Endothelial cell (in vitro differentiated cells): ENCODE measurements around the gene SETX. TPM values are rescaled to one million over a fixed set of nuclear protein-coding genes. Genes with fewer than 3 reads are reported as not detected.

Experiments used
- DNase-seq: peaks from one replicate; pipeline ENCODE4 v3.0.0; 2021; ENCODE audit warnings: low spot score
- H3K27ac Mint-ChIP-seq: one replicate; pipeline ENCODE4 v1.8.0; 2021; ENCODE audit warnings: mixed read lengths, inconsistent platforms; ENCODE audit not compliant: unreplicated experiment
- H3K27me3 Mint-ChIP-seq: one replicate; pipeline ENCODE4 v1.8.0; 2021; ENCODE audit warnings: mild to moderate bottlenecking, moderate library complexity, mixed read lengths, inconsistent platforms; ENCODE audit not compliant: unreplicated experiment
- H3K36me3 Mint-ChIP-seq: one replicate; pipeline ENCODE4 v1.8.0; 2021; ENCODE audit warnings: mild to moderate bottlenecking, low read depth, mixed read lengths, inconsistent platforms; ENCODE audit not compliant: unreplicated experiment
- H3K4me1 Mint-ChIP-seq: one replicate; pipeline ENCODE4 v1.8.0; 2021; ENCODE audit warnings: mild to moderate bottlenecking, mixed read lengths, inconsistent platforms; ENCODE audit not compliant: unreplicated experiment
- H3K4me3 Mint-ChIP-seq: one replicate; pipeline ENCODE4 v1.8.0; 2021; ENCODE audit warnings: mild to moderate bottlenecking, mixed read lengths, inconsistent platforms; ENCODE audit not compliant: unreplicated experiment
- H3K9me3 Mint-ChIP-seq: one replicate; pipeline ENCODE4 v1.8.0; 2021; ENCODE audit warnings: mixed read lengths, inconsistent platforms; ENCODE audit not compliant: unreplicated experiment
- total RNA-seq: library from RNA; stranded (reverse); fragmentation: NEBNext Ultra II Directional; extraction: Animal tissue kit (Norgen Biotek cat#: 25700); gene quantifications from one replicate; pipeline ENCODE4 v1.2.1, GENCODE V29; 2021; ENCODE audit not compliant: unreplicated experiment
- TF ChIP-seq, protein P1 (sequence below): fragments of 200-600 bp; sonication (generic); IDR thresholded peaks from one replicate; pipeline ENCODE4 v1.5.0; 2021; ENCODE audit warnings: antibody characterized with exemption; ENCODE audit not compliant: unreplicated experiment

SETX gene
- total RNA-seq, 1 donor from 2014 or later: 169 TPM

DNA sequence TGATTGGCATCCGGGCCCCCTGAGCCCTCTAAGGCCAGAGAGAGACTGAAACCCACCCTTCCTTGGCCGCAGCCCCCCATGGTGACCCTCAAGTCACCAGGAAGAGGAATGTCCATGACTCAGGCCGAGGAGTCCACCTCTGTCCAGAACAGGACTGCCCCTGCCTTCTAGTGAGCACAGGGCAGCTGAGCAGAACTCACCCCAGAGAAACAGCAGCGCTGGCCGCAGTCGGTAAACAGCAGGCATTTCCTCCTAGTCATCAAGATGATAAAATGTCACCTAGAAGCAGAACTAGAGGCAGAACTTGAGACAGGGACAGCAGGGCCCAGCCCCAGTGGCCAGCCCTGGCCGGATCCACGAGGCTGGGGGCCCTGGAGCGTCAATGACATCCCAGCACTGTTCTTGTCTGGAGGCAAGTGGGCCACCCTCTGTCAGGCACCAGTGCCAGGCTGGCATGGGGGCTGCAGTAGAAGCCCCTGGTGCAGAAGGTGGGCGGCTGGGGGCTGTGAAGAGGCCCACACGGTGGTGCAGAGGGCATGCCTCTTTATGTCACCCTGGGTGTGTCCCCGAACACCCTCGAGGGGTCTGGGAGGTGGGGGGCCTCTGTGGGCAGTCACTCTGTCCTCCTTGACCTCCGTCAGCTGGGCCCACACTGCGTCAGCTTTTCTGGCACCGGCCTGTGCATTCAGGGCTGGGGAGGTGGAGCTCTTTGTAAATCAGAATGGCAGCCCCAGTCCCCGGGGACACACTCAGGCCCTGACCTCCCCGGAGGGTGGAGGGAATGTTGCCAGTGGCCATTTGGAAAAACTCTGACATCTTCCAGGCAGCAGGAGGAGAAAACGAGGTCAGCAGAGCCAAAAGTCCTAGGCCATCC lies 110.0 kb downstream of the SETX start:
- no peak for DNase-seq
- Mint-ChIP-seq H3K36me3 (no peaks in the 10 kb centered on the region), H3K4me3 (no peak overlapping the region), H3K4me1 (peaks cover 5% of the 10 kb centered on the region), H3K27ac (no peak overlapping the region), H3K9me3 (no peaks in the 10 kb centered on the region), H3K27me3 (peaks cover 18% of the 10 kb centered on the region)
- TF ChIP-seq, protein P1, sequence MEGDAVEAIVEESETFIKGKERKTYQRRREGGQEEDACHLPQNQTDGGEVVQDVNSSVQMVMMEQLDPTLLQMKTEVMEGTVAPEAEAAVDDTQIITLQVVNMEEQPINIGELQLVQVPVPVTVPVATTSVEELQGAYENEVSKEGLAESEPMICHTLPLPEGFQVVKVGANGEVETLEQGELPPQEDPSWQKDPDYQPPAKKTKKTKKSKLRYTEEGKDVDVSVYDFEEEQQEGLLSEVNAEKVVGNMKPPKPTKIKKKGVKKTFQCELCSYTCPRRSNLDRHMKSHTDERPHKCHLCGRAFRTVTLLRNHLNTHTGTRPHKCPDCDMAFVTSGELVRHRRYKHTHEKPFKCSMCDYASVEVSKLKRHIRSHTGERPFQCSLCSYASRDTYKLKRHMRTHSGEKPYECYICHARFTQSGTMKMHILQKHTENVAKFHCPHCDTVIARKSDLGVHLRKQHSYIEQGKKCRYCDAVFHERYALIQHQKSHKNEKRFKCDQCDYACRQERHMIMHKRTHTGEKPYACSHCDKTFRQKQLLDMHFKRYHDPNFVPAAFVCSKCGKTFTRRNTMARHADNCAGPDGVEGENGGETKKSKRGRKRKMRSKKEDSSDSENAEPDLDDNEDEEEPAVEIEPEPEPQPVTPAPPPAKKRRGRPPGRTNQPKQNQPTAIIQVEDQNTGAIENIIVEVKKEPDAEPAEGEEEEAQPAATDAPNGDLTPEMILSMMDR: no peak

DNA sequence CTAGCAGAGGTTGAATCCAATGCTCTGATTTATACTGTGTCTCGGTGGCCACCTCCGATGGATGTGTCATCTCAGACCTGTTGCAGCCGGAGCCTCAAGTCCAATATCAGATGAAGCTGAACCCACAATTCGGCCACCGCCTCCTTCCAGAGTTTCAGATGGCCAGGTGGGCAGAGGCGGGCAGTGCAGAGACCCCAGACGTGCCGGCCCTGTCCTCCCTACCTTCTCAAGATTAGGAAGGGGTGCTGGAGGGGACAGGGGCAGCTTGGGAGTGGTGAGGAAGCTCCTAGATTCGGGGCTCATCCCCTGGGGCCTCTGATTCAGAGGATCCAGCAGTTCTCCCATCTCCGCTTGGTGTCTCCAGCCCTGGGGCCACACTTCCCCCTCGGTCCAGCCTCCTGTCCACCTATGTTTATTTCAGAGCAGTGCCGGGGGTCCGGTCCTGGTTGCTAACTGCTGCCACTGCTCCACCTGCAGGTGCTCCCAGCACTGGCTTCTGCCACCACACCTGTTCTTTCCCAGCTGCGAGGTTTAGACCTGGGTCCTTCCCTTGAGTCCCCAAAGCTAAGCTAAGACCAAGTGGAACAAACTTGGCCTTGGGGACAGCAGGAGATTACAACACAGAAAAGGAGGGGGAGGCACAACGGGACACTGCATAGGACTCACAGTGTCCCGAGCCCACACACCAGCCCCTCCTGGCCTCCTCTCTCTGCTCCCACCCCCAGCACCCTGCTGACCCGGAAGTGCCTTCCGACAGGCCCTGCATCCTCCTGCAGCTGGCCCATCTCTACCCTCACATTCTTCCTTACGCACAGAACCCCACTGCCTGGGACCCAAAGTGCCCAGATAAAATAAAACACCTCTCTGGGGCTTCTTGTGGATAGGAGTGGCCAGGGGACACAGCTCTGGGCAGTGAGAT lies 111.4 kb downstream of the SETX start:
- peaks cover 22% of the 10 kb centered on the region for H3K27me3 Mint-ChIP-seq
- no peaks in the 10 kb centered on the region for H3K36me3 Mint-ChIP-seq
- no peak for DNase-seq
- peaks cover 5% of the 10 kb centered on the region for H3K4me1 Mint-ChIP-seq
- no peaks in the 10 kb centered on the region for H3K9me3 Mint-ChIP-seq
- TF ChIP-seq, protein P1: no peak
- no peak overlapping the region for H3K4me3 Mint-ChIP-seq
- no peak overlapping the region for H3K27ac Mint-ChIP-seq

DNA sequence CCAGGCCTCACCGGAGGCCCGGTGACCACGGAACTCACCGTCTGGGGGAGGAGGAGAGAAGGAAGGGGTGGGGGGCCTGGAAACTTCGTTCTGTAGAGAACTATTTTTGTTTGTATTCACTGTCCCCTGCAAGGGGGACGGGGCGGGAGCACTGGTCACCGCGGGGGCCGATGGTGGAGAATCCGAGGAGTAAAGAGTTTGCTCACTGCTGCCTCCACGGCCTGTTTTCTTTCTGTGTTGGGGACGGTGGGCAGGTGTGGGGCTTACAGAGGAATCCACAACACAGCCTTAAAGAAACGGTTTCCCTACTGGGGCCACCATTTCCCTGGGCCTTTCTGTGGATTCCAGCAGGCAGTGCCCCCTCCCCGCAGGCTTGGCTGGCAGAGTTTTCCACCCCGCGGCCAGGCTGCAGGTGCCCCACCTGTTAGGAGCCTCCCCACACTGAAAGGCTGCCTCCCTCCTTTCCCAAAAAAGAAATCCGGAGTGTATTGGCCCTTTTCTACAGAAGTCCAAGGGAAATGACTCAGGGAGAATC lies 112.1 kb downstream of the SETX start:
- TF ChIP-seq, protein P1: no peak
- peak overlapping the region; percentile 89 for H3K4me3 Mint-ChIP-seq
- peaks cover 5% of the 10 kb centered on the region for H3K4me1 Mint-ChIP-seq
- H3K9me3 Mint-ChIP-seq: no peaks in the 10 kb centered on the region
- H3K27me3 Mint-ChIP-seq: peaks cover 22% of the 10 kb centered on the region
- no peak overlapping the region for H3K27ac Mint-ChIP-seq
- no peaks in the 10 kb centered on the region for H3K36me3 Mint-ChIP-seq
- DNase-seq: no peak

DNA sequence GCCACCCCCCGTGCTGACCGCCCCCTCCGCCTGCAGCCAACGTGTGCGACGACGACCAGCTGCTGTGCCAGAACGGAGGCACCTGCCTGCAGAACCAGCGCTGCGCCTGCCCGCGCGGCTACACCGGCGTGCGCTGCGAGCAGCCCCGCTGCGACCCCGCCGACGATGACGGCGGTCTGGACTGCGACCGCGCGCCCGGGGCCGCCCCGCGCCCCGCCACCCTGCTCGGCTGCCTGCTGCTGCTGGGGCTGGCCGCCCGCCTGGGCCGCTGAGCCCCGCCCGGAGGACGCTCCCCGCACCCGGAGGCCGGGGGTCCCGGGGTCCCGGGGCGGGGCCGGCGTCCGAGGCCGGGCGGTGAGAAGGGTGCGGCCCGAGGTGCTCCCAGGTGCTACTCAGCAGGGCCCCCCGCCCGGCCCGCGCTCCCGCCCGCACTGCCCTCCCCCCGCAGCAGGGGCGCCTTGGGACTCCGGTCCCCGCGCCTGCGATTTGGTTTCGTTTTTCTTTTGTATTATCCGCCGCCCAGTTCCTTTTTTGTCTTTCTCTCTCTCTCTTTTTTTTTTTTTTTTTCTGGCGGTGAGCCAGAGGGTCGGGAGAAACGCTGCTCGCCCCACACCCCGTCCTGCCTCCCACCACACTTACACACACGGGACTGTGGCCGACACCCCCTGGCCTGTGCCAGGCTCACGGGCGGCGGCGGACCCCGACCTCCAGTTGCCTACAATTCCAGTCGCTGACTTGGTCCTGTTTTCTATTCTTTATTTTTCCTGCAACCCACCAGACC lies 112.8 kb downstream of the SETX start:
- no peaks in the 10 kb centered on the region for H3K36me3 Mint-ChIP-seq
- DNase-seq: no peak
- H3K27ac Mint-ChIP-seq: no peak overlapping the region
- H3K9me3 Mint-ChIP-seq: no peaks in the 10 kb centered on the region
- H3K4me1 Mint-ChIP-seq: peaks cover 5% of the 10 kb centered on the region
- peaks cover 22% of the 10 kb centered on the region for H3K27me3 Mint-ChIP-seq
- H3K4me3 Mint-ChIP-seq: peak overlapping the region; percentile 89
- TF ChIP-seq, protein P1: no peak
